COR-L47 (cell line): ENCODE data around the gene FLNB.
"Not testable (repeated sequence)": the region's sequence is repeated elsewhere in the genome, so short reads cannot be mapped to it uniquely, and the experiment has no call there.

Experiments
- DNase-seq: peaks from one replicate; lab custom pipeline; 2025; lab: John Stamatoyannopoulos, UW

Gene FLNB

DNA sequence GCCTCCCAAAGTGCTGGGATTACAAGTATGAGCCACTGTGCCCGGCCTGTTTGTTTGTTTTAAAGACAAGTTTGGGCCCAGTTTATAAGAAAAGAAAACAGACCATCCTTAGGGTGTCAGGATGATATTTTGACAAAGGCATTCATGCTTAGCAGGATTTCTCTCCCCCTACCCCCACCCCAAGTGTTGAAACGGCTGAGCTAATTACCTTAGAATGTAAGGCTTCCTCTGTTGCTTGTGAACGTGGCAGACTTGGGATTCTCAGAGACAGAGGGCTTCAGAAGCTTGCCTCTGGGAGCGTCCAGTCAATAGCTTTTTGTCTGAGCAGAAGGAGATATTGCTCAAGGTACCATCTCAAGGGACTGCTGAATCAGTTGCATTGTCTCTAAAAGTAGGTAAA lies 24.0 kb downstream of the FLNB start:
- DNase-seq, result no peak

DNA sequence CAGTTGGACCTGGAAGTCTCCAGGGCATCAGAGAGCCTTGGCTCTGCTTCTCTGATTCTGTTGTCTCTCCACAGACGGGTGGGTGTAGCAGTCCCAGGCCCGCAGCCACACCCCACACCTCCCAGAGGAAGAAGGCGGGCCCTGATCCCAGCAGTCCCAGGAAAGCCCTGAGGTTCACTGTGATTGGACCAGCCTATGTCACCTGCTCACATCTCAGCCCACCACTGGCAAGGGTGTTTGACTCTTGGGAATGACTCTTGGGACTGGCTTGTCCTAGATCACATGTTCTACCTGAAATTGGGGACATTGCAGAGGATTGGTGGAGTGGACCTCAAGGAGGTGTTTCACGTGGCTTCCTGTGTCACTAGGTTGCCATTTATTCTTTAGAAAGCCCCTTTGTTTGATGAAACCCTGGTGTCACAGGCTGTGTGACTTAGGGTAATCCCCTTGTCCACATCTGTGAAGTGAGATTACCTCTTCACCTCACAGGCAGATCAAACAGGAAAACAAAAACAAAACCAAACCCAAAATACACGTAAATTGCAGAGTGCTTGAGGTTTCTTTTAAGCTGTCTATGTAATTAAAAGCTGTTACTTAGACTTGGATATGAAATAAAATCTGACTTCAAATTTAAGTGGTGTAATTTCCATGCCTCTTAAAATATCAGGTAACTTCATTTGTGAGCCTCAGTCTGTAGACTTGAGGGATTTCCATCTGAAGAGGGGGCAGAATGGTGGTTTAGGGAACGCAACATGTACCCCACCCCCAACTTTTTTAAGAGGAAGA lies 26.7 kb downstream of the FLNB start:
- no peak for DNase-seq

GRCh38 chr3:58035524-58036255 lies 27.5 kb downstream of the FLNB start:
- no peak for DNase-seq

DNA sequence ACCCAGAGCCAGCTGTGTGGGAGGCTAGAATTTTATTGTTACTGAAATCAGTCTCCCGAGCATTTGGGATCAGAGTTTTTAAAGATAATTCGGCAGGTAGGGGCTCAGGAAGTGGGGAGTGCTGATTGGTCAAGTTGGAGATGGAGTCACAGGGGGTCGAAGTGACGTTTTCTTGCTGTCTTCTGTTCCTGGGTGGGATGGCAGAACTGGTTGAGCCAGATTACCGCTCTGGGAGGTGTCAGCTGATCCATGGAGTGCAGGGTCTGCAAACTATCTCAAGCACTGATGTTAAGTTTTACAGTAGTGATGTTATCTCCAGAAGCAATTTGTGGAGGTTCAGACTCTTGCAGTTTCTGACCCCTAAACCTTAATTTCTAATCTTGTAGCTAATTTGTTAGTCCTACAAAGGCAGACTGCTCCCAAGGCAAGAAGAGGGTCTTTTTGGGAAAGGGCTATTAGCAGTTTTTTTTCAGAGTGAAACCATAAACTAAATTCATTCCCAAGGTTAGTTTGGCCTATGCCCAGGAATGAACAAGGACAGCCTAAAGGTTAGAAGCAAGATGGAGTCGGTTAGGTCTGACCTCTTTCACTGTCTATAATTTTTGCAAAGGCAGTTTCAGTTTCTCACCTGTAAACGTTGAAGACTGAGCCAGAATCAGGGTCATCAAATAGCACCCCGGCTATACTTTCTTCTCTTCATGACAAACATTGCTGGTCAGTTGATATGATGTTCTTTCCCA lies 28.2 kb downstream of the FLNB start:
- DNase-seq, result no peak

DNA sequence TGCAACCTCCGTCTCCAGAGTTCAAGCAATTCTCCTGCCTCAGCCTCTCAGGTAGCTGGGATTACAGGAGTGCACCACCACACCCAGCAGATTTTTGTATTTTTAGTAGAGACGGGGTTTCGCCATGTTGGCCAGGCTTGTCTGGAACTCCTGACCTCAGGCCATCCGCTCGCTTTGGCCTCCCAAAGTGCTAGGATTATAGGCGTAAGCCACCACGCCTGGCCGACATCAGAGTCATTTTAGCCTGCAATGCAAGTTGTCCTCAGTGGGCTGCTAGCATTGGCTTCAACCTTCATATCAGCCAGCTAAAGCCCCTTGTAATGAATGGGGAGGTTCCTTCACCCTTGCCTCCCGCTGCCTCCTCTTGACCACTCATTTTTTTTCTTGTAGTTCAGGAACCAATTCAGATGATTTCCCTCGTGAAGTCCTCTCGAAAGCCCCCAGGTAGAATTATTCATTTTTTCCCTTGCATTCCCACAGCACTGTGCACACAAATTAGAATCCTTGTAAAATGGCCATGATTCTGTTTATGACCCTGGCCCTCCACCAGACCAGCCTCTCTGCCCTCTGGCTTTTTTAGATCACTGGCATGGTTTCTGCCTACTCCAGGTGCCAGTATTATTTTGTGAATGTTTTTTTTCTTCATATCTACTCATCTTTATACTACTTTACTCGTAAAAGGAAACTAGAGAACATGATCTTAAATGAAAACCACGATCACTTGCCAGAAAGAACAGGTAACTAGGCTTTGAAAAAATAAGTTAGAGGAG lies 29.1 kb downstream of the FLNB start:
- DNase-seq, result no peak

DNA sequence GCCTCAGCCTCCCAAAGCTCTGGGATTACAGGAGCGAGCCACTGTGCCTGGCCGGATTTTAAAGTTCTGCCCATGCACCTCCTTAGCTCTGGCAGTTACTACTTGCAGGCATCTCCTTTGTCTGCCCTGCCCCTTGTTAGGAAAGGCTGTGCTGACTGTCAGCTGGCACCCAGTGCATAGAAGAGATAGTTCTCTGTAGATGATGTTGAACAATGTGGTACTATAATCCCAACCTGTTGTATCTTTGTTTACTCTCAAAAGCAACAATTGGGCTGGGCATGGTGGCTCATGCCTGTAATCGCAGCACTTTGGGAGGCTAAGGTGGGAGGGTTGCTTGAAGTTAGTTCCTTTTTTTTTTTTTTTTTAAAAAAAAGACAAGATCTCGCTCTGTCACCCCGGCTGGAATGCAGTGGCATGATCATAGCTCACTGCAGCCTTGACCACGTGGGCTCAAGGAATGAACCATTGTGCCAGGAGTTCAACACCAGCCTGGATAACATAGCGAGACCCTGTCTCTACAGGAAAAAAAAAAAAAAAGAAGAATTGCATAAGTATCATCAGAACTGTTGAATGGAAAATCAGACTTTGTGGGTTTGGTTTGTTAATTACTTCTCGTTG lies 30.6 kb downstream of the FLNB start:
- DNase-seq, result no peak

- no peak for DNase-seq
Observed at GRCh38 chr3:58039601-58040000, 31.4 kb downstream of the FLNB start.

- DNase-seq, result no peak
Observed at GRCh38 chr3:58041182-58041825, 33.1 kb downstream of the FLNB start.

GRCh38 chr3:58041826-58042324 lies 33.7 kb downstream of the FLNB start:
- DNase-seq, result no peak

- DNase-seq, result no peak
Observed at GRCh38 chr3:58042947-58043707, 34.9 kb downstream of the FLNB start.

DNA sequence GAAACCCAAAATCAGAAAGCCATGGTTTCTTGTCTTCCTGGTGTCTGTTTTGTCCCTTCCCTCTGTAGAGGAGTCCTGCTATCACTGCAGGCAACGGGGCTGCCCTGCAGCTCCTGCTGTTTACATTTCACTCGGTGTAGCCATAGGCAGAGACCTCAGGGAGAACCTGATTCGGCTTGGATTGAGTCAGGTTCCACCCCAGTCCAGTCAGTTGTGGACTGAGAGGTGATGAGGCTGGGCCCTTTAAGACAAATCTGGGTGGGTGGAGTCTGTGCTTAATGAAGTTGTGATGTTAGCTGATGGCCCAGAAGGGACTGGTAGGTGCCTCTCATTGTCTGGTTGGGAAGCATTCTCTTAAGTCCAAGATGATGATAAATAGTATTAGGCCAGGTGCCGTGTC lies 35.7 kb downstream of the FLNB start:
- no peak for DNase-seq

- no peak for DNase-seq
Observed at GRCh38 chr3:58044691-58045483, 36.7 kb downstream of the FLNB start.

- DNase-seq, result no peak
Observed at GRCh38 chr3:58047826-58048225, 39.6 kb downstream of the FLNB start.

- no peak for DNase-seq
Observed at GRCh38 chr3:58048301-58048700, 40.1 kb downstream of the FLNB start.

- no peak for DNase-seq
Observed at GRCh38 chr3:58049143-58049785, 41.0 kb downstream of the FLNB start.

- no peak for DNase-seq
Observed at GRCh38 chr3:58051196-58051595, 43.0 kb downstream of the FLNB start.

- not testable (repeated sequence) for DNase-seq
Observed at GRCh38 chr3:58051658-58052261, 43.5 kb downstream of the FLNB start.
